Naive thymus-derived CD4-positive, alpha-beta T cell (primary cell): Measurements from ENCODE around the gene PRODH. TPM values are rescaled to one million over a fixed set of nuclear protein-coding genes. Genes with fewer than 3 reads are reported as not detected.
"Not testable (repeated sequence)": the region's sequence is repeated elsewhere in the genome, so short reads cannot be mapped to it uniquely, and the experiment has no call there.

ENCODE experiments used
- ATAC-seq: fragments of 150-1000 bp; cut with Tn5 transposase; 2 replicates; pipeline ENCODE4 v1.10.0; 2021; ENCODE audit warnings: mild to moderate bottlenecking, moderate library complexity
- CTCF ChIA-PET: fragments of 350-600 bp; sonication (Branson Sonifier 250); formaldehyde crosslinking; loops from one replicate; lab custom pipeline; 2021; ENCODE audit warnings: antibody characterized with exemption; lab: Charles Lee
- POLR2A ChIA-PET: fragments of 350-600 bp; sonication (Branson Sonifier 250); formaldehyde crosslinking; loops from one replicate; lab custom pipeline; 2021; ENCODE audit warnings: antibody characterized with exemption, inconsistent platforms; lab: Charles Lee
- DNase-seq, 9 donors: peaks; one replicate each; pipeline versions ENCODE4 v3.0.0 to v3.0.0-alpha.2; 2020 to 2022; ENCODE audit warnings: mixed read lengths in 1 of 9
- H3K27ac ChIP-seq: one replicate; pipeline ENCODE4 v1.7.0; 2013; ENCODE audit warnings: mild to moderate bottlenecking, low read depth, low read length, moderate library complexity
- H3K27me3 ChIP-seq, 2 donors: one replicate each; pipeline ENCODE4 v1.7.0; 2013; ENCODE audit warnings: low read length in 2 of 2, mild to moderate bottlenecking in 2 of 2, moderate library complexity in 2 of 2; ENCODE audit not compliant: control insufficient read depth in 2 of 2, insufficient read depth in 2 of 2
- H3K36me3 ChIP-seq, 3 experiments: 1 replicate in 2 of 3; 2 replicates in 1 of 3; pipeline ENCODE4 v1.7.0; 2013; ENCODE audit warnings: low read length in 3 of 3, mild to moderate bottlenecking in 3 of 3, moderate library complexity in 1 of 3; ENCODE audit not compliant: insufficient read depth in 3 of 3, control insufficient read depth in 2 of 3
- H3K4me1 ChIP-seq, 2 donors: one replicate each; pipeline ENCODE4 v1.7.0; 2013; ENCODE audit warnings: low read length in 2 of 2, mild to moderate bottlenecking in 2 of 2, moderate library complexity in 1 of 2; ENCODE audit not compliant: control insufficient read depth in 2 of 2, insufficient read depth in 2 of 2
- H3K4me3 ChIP-seq: 2 replicates; pipeline ENCODE4 v1.7.0; 2013; ENCODE audit warnings: mild to moderate bottlenecking, low read length
- H3K9me3 ChIP-seq, 3 experiments: 1 replicate in 2 of 3; 2 replicates in 1 of 3; pipeline ENCODE4 v1.7.0; 2013; ENCODE audit warnings: low read length in 3 of 3; ENCODE audit not compliant: control insufficient read depth in 2 of 3
- H3K27ac Mint-ChIP-seq, 9 donors: one replicate each; pipeline ENCODE4 v1.8.0; 2020 to 2022; ENCODE audit warnings: mixed read lengths in 9 of 9, mild to moderate bottlenecking in 8 of 9, moderate library complexity in 5 of 9, inconsistent platforms in 2 of 9
- H3K27me3 Mint-ChIP-seq, 5 donors: one replicate each; pipeline ENCODE4 v1.8.0; 2021 to 2022; ENCODE audit warnings: mixed read lengths in 5 of 5, mild to moderate bottlenecking in 1 of 5
- H3K36me3 Mint-ChIP-seq, 5 donors: one replicate each; pipeline ENCODE4 v1.8.0; 2020 to 2022; ENCODE audit warnings: mixed read lengths in 5 of 5, mild to moderate bottlenecking in 3 of 5, inconsistent platforms in 1 of 5
- H3K4me1 Mint-ChIP-seq, 7 donors: one replicate each; pipeline ENCODE4 v1.8.0; 2020 to 2022; ENCODE audit warnings: mixed read lengths in 7 of 7, mild to moderate bottlenecking in 3 of 7, inconsistent platforms in 1 of 7
- H3K4me3 Mint-ChIP-seq, 10 donors: one replicate each; pipeline ENCODE4 v1.8.0; 2020 to 2022; ENCODE audit warnings: mild to moderate bottlenecking in 10 of 10, mixed read lengths in 10 of 10, moderate library complexity in 6 of 10, inconsistent platforms in 2 of 10
- H3K9me3 Mint-ChIP-seq, 11 donors: one replicate each; pipeline ENCODE4 v1.8.0; 2020 to 2022; ENCODE audit warnings: mixed read lengths in 11 of 11, mild to moderate bottlenecking in 4 of 11, inconsistent platforms in 1 of 11, moderate library complexity in 1 of 11
- intact Hi-C, 2 donors: fragments of 100-400 bp; cut with micrococcal nuclease; formaldehyde crosslinking; loops; one replicate each; pipeline ENCODE4 v1.15.1; 2023
- polyA plus RNA-seq, 2 donors: library from polyadenylated mRNA; unstranded; fragments of 300-500 nt; fragmentation: Illumina TruSeq; gene quantifications; one replicate each; pipeline ENCODE4 v1.2.3, GENCODE V29; 2021
- total RNA-seq, 6 experiments: library from RNA in 5 of 6; stranded (reverse) in 5 of 6; gene quantifications; 1 replicate in 5 of 6; 2 replicates in 1 of 6; pipeline ENCODE4 v1.2.3 and lab custom pipeline; 2021 to 2026

Gene PRODH
- total and polyA plus RNA-seq, 7 experiments from 2014 or later = 0.04 to 0.51 (median 0.24) TPM; not detected in 2

GRCh38 chr22:18954303-18954989 lies 18.4 kb upstream of the PRODH start:
- H3K4me1 ChIP-seq, H3K27me3 ChIP-seq, H3K9me3 ChIP-seq, H3K27ac Mint-ChIP-seq, POLR2A ChIA-PET, H3K4me1 Mint-ChIP-seq, H3K36me3 Mint-ChIP-seq, H3K4me3 ChIP-seq, CTCF ChIA-PET, H3K9me3 Mint-ChIP-seq, H3K36me3 ChIP-seq, H3K27ac ChIP-seq, H3K4me3 Mint-ChIP-seq: not testable (repeated sequence)
- DNase-seq (peak in 8 of 9 donors; percentile 10 to 68 (median 42)), ATAC-seq (peak; percentile 82)
- H3K27me3 Mint-ChIP-seq = peaks cover 4 to 12% (median 6%) of the 10 kb centered on the region in 5 donors
- intact Hi-C loops = loop anchor here in 1 of 2 donors (10.0 kb wide), 1 partner anchor 520 kb away; the partner anchor contains the start of genes CDC45 and UFD1

- CTCF ChIA-PET = not testable (repeated sequence)
Measured at GRCh38 chr22:18953128-18953527, 17.0 kb upstream of the PRODH start.

GRCh38 chr22:18952022-18952421 lies 15.9 kb upstream of the PRODH start:
- no peaks in the 10 kb centered on the region for H3K4me1 ChIP-seq
- no peaks in the 10 kb centered on the region for H3K27me3 ChIP-seq
- POLR2A ChIA-PET = no interaction called here
- H3K27me3 Mint-ChIP-seq = peaks cover 12 to 20% (median 17%) of the 10 kb centered on the region in 5 donors
- no peaks in the 10 kb centered on the region for H3K36me3 Mint-ChIP-seq
- no peaks in the 10 kb centered on the region for H3K9me3 Mint-ChIP-seq
- H3K4me3 Mint-ChIP-seq = no peak overlapping the region
- no peak overlapping the region for H3K27ac ChIP-seq
- no peaks in the 10 kb centered on the region for H3K36me3 ChIP-seq
- peaks cover 0 to 1% (median 0%) of the 10 kb centered on the region in 7 donors for H3K4me1 Mint-ChIP-seq
- DNase-seq (no peak), ATAC-seq (no peak)
- intact Hi-C loops = loop anchor here in 1 of 2 donors (10.0 kb wide), 1 partner anchor 523 kb away; the partner anchor contains the start of genes CDC45 and UFD1
- H3K9me3 ChIP-seq = no peaks in the 10 kb centered on the region
- CTCF ChIA-PET = no interaction called here
- no peak overlapping the region for H3K4me3 ChIP-seq
- H3K27ac Mint-ChIP-seq = no peak overlapping the region

More at GRCh38 chr22:18953128-18953527, 17.0 kb upstream of the PRODH start:
- H3K27ac ChIP-seq, H3K4me1 Mint-ChIP-seq, H3K9me3 ChIP-seq, H3K36me3 ChIP-seq, H3K36me3 Mint-ChIP-seq, ATAC-seq, H3K27me3 ChIP-seq, POLR2A ChIA-PET, DNase-seq, H3K9me3 Mint-ChIP-seq, H3K27ac Mint-ChIP-seq, H3K4me3 ChIP-seq, H3K4me3 Mint-ChIP-seq, H3K4me1 ChIP-seq: not testable (repeated sequence)
- intact Hi-C loops = loop anchor here in 1 of 2 donors (10.0 kb wide), 1 partner anchor 522 kb away; the partner anchor contains the start of genes CDC45 and UFD1
- peaks cover 10 to 18% (median 14%) of the 10 kb centered on the region in 5 donors for H3K27me3 Mint-ChIP-seq

- Mint-ChIP-seq H3K27ac (no peak overlapping the region), H3K4me1 (no peaks in the 10 kb centered on the region), H3K36me3 (no peaks in the 10 kb centered on the region), H3K27me3 (peaks cover 11 to 20% (median 17%) of the 10 kb centered on the region in 5 donors), H3K9me3 (no peaks in the 10 kb centered on the region), H3K4me3 (no peak overlapping the region)
- no peaks in the 10 kb centered on the region for H3K36me3 ChIP-seq
- no peaks in the 10 kb centered on the region for H3K4me1 ChIP-seq
- ChIA-PET POLR2A (no interaction called here), CTCF (no interaction called here)
- ATAC-seq (no peak), DNase-seq (no peak)
- H3K4me3 ChIP-seq = no peak overlapping the region
- no peaks in the 10 kb centered on the region for H3K9me3 ChIP-seq
- no peak overlapping the region for H3K27ac ChIP-seq
- intact Hi-C loops = loop anchor here in 1 of 2 donors (10.0 kb wide), 1 partner anchor 525 kb away; the partner anchor contains the start of genes CDC45 and UFD1
- H3K27me3 ChIP-seq = no peaks in the 10 kb centered on the region
Measured at GRCh38 chr22:18950141-18950540, 14.0 kb upstream of the PRODH start.

- Mint-ChIP-seq H3K27me3 (peaks cover 11 to 20% (median 17%) of the 10 kb centered on the region in 5 donors), H3K4me1 (no peaks in the 10 kb centered on the region), H3K36me3 (no peaks in the 10 kb centered on the region), H3K9me3 (no peaks in the 10 kb centered on the region), H3K27ac (no peak overlapping the region), H3K4me3 (no peak overlapping the region)
- H3K27me3 ChIP-seq = no peaks in the 10 kb centered on the region
- no peak overlapping the region for H3K4me3 ChIP-seq
- no peaks in the 10 kb centered on the region for H3K36me3 ChIP-seq
- intact Hi-C loops = no loop called here
- H3K9me3 ChIP-seq = no peaks in the 10 kb centered on the region
- DNase-seq (no peak), ATAC-seq (no peak)
- ChIA-PET POLR2A (no interaction called here), CTCF (interaction anchor here (0.6 kb wide), 1 partner anchor 458 kb away, joined by 3 read pairs; no protein-coding TSS in a partner anchor)
- H3K27ac ChIP-seq = no peak overlapping the region
- no peaks in the 10 kb centered on the region for H3K4me1 ChIP-seq
Measured at GRCh38 chr22:18947905-18948304, 11.8 kb upstream of the PRODH start.

- H3K9me3 Mint-ChIP-seq, ATAC-seq, intact Hi-C loops, CTCF ChIA-PET, H3K27me3 ChIP-seq, H3K36me3 Mint-ChIP-seq, POLR2A ChIA-PET, H3K27ac Mint-ChIP-seq, H3K36me3 ChIP-seq, DNase-seq, H3K4me3 Mint-ChIP-seq, H3K27ac ChIP-seq, H3K4me1 ChIP-seq, H3K4me1 Mint-ChIP-seq, H3K9me3 ChIP-seq, H3K4me3 ChIP-seq: not testable (repeated sequence)
- H3K27me3 Mint-ChIP-seq = peaks cover 11 to 20% (median 17%) of the 10 kb centered on the region in 5 donors
Measured at GRCh38 chr22:18947105-18947504, 11.0 kb upstream of the PRODH start.

- H3K4me1 Mint-ChIP-seq, intact Hi-C loops, CTCF ChIA-PET, H3K27me3 ChIP-seq, H3K4me3 ChIP-seq, H3K36me3 Mint-ChIP-seq, H3K27ac Mint-ChIP-seq, H3K4me1 ChIP-seq, ATAC-seq, H3K27me3 Mint-ChIP-seq, POLR2A ChIA-PET, H3K9me3 Mint-ChIP-seq, H3K9me3 ChIP-seq, DNase-seq, H3K36me3 ChIP-seq, H3K4me3 Mint-ChIP-seq, H3K27ac ChIP-seq: not testable (repeated sequence)
Measured at GRCh38 chr22:18938691-18939090, 2.6 kb upstream of the PRODH start.
